Fibroblast of mammary gland (primary cell): Measurements from ENCODE around the gene GPR17.

ENCODE experiments used
- DNase-seq: peaks from one replicate; pipeline ENCODE4 v3.0.0-alpha.2; 2010; ENCODE audit warnings: low read depth
- H3K4me3 ChIP-seq: 2 replicates; pipeline ENCODE4 v1.5.1; 2011; ENCODE audit warnings: low read depth, mild to moderate bottlenecking, low read length, moderate library complexity; ENCODE audit not compliant: control insufficient read depth
- TF ChIP-seq, protein P1 (sequence below): conservative IDR thresholded peaks from 2 replicates; pipeline ENCODE4 v1.5.1; 2011; ENCODE audit warnings: low read depth, low read length, inconsistent platforms; ENCODE audit not compliant: control insufficient read depth, insufficient read depth

The GPR17 gene

DNA sequence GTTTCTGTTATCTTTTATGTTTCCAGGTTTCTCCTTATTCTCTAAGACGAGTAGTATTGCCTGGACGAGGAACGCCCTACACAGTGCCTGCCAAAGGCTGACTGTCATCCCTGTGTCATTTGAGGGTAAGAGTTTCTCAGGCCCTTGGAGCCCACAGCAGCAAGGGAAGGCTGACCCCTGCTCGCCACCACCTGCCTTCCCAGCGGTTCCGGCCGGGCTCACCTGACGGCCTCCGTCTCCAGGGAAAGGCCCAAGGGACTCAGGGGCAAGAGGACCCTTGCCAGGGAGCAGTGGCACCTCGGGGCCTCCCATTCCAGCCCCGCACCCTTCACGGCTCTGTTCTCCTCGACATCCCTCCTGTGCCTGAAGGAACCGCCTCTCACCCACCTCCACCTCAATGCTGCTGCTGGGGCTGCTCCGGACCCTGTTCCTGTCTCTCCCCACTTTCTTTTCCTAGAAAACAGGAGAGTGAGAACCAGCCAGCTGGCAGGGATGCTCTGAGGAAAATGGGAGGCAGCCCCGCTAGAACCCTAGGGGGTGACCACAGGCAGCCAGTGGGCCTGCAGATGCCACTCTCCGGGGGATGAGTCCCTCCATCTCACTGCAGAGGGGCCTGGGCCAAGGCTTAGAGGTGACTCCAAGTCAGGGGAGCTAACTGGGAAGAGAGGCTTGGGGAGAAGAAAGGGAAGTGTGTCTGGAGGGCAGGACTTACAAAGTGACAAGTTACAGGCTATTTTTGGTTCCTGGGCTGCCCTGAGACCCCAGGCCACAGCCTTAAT, 27.5 kb downstream of the GPR17 start:
- TF ChIP-seq, protein P1, sequence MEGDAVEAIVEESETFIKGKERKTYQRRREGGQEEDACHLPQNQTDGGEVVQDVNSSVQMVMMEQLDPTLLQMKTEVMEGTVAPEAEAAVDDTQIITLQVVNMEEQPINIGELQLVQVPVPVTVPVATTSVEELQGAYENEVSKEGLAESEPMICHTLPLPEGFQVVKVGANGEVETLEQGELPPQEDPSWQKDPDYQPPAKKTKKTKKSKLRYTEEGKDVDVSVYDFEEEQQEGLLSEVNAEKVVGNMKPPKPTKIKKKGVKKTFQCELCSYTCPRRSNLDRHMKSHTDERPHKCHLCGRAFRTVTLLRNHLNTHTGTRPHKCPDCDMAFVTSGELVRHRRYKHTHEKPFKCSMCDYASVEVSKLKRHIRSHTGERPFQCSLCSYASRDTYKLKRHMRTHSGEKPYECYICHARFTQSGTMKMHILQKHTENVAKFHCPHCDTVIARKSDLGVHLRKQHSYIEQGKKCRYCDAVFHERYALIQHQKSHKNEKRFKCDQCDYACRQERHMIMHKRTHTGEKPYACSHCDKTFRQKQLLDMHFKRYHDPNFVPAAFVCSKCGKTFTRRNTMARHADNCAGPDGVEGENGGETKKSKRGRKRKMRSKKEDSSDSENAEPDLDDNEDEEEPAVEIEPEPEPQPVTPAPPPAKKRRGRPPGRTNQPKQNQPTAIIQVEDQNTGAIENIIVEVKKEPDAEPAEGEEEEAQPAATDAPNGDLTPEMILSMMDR = no peak
- no peak for DNase-seq
- H3K4me3 ChIP-seq = no peak overlapping the region

DNA sequence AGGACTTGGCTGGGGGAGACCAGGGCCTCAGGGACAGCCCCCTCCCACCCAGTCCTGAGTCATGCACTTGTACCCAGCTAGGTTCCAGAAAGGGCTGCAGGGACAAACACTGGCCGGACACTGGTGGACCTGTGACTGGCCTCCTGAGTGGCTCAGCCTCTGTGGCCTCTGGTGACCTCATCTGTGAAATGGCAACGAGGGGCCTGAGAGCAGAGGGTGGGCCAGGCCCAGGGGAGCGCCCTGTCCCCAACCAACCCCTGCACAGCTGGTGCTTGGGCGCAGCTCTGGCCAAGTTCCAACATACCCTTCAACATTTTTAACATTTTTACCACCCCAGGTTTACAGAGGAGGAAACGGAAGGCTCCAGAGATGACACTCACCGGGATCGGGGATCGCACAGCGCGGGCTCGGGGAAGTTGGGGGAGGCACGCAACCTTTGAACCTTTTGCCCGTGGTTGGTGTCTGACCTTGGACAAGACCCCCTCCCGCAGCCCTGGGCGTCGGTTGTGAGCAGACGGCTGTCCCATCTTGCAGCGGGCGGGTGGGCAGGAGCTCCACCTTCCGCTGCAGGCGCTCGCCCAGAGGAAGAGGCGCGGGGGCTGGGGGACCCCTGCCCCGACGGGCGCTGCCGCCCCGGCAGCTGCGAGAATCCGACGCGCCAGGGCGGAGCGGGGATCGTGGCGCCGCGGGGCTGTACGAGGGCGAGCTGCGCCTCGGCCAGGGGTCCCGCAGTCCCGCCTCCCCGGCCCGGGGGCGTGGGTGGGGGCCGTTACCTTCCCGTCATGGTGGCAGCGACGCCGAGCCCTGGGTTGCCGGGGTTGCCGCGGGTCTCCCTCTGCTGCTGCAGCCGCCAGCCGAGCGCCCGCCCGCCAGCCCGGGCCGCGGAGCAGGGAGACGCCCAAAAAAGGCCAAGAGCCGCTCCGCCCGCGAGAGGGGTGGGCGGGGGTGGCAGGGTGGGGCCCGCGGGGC, 28.6 kb downstream of the GPR17 start:
- no peak for DNase-seq
- peak overlapping the region; percentile 10 for H3K4me3 ChIP-seq
- TF ChIP-seq, protein P1 = no peak

DNA sequence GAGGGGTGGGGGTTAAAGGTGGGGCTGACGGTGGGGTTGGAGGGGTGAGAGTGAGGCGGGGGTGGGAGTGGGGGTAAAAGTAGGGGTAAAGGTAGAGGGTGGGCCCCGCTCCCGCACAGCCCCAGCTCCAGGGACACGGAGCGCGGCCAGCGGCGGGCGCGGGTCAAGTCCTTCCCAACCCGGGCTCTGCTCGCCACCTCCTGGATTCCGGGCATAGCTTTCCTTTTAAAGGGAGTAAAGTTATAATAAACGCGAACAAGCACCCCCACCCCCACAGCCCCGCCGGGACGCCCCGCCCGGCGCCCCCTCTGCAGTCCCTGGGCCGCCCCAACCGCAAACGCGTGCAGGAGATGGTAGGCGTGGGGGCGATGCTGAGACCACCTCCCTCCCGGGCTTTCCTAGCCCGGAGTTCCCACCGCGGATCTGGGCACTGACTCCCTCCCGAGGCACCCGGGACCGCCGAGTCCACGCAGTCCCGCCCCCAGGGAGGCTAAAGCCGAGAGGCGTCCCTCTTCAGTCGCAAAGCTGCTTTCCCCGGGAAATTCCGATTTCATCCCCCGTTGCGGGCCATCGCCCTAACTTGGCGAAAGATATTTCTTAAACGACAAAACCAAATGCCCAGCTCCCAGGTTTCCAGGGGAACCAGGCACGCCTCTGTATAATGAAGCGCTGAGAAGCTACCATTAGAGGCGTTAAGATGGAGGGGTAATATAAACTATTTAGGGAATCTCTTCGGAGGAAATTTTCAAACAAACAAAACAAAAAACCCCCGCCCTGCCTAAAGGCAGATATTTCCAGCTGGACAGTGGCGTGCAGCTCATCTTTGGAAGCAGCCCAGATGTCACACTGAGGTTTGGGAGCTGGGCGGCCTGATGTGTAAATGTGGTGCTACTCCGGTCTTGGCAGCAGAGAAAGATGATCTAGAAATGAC, 29.6 kb downstream of the GPR17 start, which contains the start of gene LIMS2:
Gene LIMS2 (minus strand): TSS at position 200 of the 931 bp plus-strand sequence. CDS start 506 bp downstream, outside the sequence.
- peak within 1 kb of the TSS; percentile 31 for H3K4me3 ChIP-seq

DNA sequence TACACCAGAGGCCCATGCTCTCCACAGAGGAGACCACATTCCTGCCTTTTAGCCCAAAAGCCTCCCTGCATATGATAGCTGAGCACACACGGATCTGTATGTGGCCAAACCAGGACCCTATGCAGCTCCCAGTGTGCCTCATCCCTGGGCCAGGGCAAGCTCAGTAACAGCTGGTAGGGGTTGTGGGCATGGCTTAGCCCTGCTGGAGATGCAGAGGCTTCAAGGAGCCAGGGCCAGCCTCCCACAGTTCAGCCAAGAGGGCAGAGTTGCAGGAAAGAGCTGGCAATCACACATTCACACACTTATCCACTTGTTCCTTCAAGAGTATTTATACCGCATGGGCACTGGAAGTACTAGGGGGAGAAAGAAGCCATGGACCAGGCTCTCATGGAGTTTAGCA, 31.0 kb downstream of the GPR17 start:
- no peak overlapping the region for H3K4me3 ChIP-seq
- no peak for DNase-seq
- TF ChIP-seq, protein P1 = no peak

More for the DNA sequence above, 29.6 kb downstream of the GPR17 start, which contains the start of gene LIMS2:
- DNase-seq = peak; percentile 33
- TF ChIP-seq, protein P1 = peak; percentile 2

DNA sequence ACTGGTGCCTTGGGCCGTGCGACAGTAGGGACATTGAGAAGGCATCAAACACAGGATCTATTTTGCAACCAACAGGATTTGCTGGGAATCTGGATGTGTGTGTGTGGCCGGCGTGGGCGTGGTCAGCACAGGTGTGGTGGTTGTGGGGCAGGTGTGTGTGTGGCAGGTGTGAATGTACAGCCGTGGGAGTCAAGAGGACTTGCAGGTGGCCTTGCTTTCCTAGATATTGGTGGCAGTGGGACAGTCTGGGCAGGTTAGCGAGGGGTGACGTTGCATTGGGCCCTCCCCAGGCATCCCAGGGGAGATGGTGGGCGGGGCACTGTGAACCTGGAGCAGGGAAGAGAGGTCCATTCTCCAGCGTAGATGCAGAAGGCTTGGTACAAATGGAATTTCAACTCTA, 32.6 kb downstream of the GPR17 start:
- TF ChIP-seq, protein P1 = no peak
- no peak overlapping the region for H3K4me3 ChIP-seq
- no peak for DNase-seq

DNA sequence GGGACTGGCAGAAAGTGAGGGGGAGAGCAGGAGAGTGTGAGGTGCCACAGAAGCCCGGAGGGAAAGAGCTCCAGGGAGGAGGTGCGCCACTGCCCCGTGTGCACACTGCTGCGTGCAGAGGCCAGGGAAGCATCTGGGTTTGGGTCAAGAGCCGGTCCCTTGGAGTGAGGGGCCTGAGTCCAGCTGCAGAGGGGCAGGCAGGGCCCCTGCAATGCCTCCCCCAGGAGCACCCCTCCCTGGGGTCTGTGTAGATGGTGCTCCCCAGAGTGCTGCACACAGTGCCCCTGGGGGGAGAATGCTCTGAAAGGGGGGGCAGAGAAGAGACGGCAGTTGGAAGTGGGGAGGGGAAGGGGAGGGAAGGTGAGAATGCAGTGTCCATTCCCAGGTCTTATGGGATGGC, 33.0 kb downstream of the GPR17 start:
- TF ChIP-seq, protein P1 = no peak
- no peak overlapping the region for H3K4me3 ChIP-seq
- no peak for DNase-seq
